Stimulated activated CD8-positive, alpha-beta memory T cell treated with anti-CD3 and anti-CD28 coated beads, Interleukin-4, amount 100 ng/mL, for 1 hour (primary cell): ENCODE data around the gene TGM2.

Experiments
- DNase-seq, 2 donors: peaks; one replicate each; pipeline ENCODE4 v3.0.0-alpha.2; 2020; ENCODE audit warnings: low read depth in 2 of 2, low spot score in 1 of 2

TGM2 gene

GRCh38 chr20:38146628-38147027 lies 18.4 kb downstream of the TGM2 start:
- DNase-seq, result no peak

DNA sequence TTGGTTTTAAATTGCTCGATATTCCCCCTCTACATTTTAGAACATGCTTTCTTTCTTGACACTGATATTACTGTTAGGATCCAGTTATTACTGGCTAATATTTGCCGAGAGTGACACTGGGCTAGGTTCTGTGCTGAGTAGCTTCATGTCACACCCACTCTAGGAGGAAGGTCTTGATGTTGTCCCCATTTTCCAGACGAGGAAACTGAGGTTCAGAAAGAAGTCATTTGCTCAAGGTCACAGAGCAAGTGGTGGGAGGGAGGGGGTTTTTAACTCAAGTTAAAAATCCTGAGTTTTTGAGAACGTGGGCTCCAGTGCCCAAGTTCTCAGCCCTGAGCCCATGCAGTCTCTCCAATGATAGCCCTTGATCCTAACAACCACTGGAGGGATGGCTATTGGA lies 18.9 kb downstream of the TGM2 start:
- no peak for DNase-seq

DNA sequence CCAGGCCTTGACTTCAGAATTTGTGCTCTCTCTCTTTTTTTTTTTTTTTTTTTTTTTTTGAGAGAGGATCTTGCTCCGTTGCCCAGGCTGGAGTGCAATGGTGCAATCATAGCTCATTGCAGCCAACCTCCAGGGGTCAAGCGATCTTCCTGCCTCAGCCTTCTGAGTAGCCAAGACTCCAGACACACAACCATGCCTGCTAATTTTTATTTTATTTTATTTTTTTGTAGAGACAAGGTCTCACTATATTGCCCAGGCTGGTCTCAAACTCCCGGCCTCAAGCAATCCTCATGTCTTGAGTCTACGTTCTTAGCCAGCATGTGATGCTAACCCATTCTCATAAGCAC lies 19.4 kb downstream of the TGM2 start:
- DNase-seq, result no peak

DNA sequence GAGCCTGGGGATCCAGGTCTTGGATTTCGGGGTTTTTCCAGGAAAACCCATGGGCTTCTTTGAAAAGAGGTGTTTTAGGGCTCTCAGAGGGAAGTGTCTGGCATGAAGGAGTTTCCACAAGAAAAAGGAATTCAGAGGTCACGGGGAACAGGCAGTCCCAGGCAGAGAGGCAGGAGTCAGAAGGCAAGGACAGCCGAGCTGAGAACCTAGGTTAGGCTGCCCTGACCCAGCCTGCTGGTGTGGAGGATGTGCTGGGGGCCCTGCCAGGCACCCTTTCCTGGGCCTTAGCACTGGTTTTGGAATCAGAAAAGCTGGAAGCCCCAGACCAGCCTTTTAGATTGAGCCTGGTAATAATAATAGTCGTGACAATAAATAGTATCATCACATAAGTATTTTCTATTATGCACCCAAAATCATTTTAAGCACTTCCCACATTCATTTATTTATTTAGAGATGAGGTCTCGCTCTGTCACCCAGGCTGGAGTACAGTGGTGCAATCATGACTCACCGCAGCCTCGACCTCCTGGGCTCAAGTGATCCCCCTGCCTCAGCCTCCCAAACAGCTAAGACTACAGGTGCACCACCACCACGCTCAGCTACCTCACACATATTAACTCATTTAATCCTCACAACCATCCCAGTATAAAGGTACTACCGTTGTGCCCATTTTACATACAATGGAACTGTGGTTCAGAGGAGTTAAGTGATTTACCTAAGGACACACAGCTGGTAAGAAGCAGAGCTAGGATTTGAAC lies 19.9 kb downstream of the TGM2 start:
- no peak for DNase-seq

- no peak for DNase-seq
These were observed 20.5 kb downstream of the TGM2 start for GRCh38 chr20:38144598-38144973.

DNA sequence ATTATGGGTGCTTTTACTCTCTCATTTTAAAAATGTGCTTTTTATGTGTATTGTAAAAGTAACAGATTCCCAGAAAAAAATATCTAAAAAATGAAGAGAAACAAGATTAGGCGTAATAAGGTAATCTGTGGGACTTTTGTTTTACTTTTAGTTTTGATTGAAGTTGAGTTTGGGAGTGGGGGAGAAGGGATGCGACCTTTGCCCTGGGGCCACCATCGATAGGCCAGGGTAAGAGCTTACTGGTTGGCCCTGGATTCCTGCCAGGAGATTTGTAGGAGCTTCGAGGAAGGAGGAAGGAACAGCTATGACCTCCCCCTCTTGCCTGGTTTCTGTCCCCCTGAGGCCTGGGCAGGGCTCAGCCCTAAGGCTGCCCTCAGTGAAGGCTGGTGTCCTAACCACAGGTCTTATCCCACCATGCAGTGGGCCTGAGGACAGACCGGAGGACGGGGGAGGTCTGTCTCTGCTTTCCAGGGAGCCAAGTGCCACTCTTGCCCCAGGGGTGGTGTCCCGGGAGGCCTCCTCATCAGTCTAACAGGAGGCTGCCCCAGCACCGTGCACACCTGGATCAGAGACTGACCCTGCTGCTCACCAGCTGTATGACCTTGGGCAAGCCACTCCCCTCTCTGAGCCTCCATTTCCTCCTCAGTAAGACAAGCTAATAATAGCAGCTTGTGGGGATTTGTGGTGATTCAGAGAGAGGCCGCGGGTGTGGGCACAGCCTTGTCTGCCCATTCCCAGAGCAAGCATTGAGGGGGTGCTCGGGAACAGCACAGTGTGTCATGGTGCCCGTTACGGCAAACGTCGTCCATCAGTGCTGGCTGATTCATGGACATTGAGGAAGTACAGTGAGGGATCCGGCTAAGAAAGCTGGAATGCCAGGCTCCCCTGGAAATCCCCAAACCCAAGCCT lies 21.2 kb downstream of the TGM2 start:
- DNase-seq, result no peak

GRCh38 chr20:38143238-38143645 lies 21.8 kb downstream of the TGM2 start:
- DNase-seq, result no peak

- DNase-seq, result no peak
These were observed 23.1 kb downstream of the TGM2 start for GRCh38 chr20:38141889-38142494.

- no peak for DNase-seq
These were observed 23.7 kb downstream of the TGM2 start for GRCh38 chr20:38141204-38141888.

DNA sequence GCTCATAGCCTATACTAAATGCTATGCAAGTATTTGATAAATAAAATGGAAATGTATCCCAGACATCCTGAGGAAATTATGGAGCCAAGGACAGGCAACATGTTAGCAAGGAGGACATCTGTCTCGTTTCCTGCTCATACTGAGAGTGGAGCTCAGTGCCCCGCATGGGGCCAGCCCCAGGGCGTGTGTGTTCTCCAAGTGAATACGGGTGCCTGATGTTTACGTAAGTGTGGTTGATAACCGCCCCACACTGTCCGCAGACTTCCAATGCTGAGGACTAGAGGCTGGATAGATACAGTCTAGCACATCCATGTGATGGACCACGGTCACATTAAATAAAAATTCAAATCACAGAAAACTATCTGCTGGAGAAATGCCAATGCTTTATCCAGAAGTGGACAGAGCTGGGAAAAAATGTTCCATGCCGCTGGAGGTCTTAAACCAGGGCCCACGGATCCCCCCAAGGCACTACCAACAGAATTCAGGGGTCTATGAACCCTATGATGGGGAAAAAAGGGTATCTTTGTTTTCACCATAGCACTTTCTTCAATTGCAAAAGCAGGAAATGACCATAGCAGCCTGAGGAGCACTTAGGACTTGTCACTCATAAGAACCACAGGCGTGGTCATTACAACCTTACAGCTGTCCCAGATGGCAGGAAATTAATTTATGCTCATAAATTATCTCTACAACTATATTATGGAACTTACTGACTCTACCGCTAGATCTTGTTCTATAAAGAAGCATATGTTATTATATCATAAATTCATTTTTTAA lies 24.9 kb downstream of the TGM2 start:
- no peak for DNase-seq

- DNase-seq, result no peak
These were observed 25.7 kb downstream of the TGM2 start for GRCh38 chr20:38139156-38139912.

DNA sequence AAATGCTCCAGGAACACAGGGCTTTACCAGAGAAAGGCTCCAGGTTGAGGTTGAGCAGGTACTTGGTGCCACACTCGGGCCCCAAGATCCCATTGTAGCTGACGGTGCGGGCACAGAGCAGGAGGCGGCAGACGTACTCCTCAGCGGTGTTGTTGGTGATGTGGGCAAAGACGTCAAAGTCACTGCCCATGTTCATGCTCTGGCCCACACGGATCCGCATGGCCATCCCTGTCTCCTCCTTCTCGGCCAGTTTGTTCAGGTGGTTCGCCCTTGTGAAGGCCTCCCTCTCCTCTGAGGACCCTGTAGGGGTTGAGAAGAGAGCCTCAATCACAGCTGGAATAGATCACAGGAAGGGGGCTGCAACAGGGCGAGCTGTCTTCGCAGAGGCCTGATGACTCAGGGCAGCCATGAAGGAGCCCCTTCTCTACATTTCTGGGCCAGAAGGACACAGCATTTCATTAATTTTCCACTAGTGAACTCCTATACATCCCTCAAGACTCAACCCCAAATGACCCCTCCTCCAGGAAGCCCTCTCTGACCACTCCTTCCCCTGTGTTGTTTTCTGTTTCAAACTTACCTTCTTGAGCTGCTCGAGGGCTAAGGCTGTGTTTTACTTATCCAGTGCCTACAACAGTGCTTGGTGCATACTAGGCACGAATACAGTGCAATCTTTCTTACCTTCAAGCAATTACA lies 26.8 kb downstream of the TGM2 start:
- DNase-seq, result no peak

- no peak for DNase-seq
These were observed 27.5 kb downstream of the TGM2 start for GRCh38 chr20:38137441-38138037.

DNA sequence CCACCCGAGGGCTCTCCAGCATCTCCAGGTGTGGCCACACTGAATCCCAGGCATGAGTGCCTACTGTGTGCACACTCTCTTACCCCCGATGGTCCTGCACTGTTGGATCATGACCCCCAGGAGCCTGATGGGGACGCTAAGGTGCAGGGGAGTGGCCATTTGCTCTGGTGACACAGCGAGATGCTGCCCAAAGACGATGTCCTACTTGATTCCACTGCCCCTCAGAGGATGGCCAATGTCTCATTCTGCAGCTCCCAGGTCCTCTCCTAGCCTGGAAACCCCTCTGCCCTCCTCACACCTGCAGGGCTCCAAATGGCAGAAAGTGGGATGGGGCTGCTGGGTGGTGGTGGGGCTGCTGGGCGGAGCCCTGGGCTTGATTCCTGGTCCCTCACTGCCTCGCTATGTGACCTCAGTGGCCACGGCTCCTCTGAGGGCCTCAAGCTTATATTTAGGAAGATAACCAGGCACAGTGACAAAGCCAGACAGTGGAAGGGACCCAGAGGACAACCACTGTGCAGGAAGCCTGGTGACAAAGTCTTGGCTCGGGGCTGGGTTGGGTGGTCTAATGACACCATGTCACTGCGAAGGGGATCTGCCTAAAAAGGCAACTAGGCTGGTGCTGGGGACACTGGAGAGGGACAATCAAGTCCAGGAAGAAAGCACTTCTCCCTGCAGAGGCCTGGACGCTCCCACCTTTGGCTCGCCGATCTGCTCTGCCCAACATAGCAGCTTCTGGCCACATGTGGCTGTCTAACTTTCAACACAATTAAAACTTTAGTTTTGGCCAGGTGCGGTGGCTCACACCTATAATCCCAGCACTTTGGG lies 28.4 kb downstream of the TGM2 start:
- DNase-seq, result no peak

DNA sequence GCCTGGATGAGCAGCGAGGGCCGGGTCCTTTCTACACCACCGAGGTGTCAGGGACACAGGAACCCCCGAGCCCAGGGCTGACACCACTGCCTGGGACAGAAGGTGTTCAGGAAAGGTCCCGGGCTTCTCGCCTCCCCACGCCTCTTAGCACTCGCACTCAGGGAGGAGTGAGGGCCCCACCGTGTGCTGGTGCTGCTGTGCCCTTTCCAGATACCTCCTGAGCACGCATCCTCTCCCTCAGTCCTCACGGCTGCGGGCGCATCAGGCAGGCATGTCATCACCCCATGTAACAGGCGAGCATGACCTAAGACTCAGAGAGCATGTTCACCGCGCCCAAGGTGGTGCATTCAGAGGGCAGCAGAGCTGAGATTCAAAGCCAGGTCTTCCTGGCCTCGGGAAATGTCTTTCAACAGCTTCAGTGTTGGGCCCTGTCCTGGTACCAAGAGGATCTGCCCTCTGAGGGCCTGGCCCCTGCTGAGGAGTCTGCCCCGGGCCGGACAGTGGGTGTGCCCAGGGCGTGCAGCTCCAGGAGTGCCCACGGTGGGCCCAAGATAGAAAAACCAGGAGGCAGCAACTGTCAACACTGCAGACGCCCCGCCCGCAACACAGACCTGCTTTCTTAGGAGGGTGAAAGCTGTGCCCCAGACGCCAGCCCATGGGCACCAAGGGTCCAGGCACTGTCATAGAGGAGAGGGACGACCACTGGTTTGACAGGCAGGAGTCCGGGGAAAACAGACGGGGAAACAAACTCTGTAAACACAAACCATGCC lies 29.2 kb downstream of the TGM2 start:
- no peak for DNase-seq

- DNase-seq, result no peak
These were observed 29.8 kb downstream of the TGM2 start for GRCh38 chr20:38135271-38135650.
